K562 (cell line): Measurements from ENCODE around the gene KNOP1. TPM values are rescaled to one million over a fixed set of nuclear protein-coding genes. Genes with fewer than 3 reads are reported as not detected.

ENCODE experiments used
- ATF2 ChIP-seq: sonication (generic); formaldehyde crosslinking; IDR thresholded peaks from 2 replicates; pipeline ENCODE4 v1.8.1; 2022; ENCODE audit warnings: missing genetic modification reagents
- BACH1 ChIP-seq: fragments of 200-800 bp; sonication (Bioruptor generic); IDR thresholded peaks from 2 replicates; pipeline ENCODE4 v1.6.1; 2016; ENCODE audit warnings: missing genetic modification characterization, missing compliant biosample characterization
- CBX8 ChIP-seq: fragments of 200-600 bp; sonication (generic); IDR thresholded peaks from 2 replicates; pipeline ENCODE4 v1.6.1; 2012; ENCODE audit warnings: borderline replicate concordance, mixed run types, low read depth, mild to moderate bottlenecking, moderate library complexity, mixed read lengths, low read length, control low read depth, inconsistent platforms; ENCODE audit not compliant: poor library complexity, severe bottlenecking; ENCODE audit errors: extremely low read depth
- CC2D1A ChIP-seq: fragments of 450-650 bp; IDR thresholded peaks from 2 replicates; pipeline ENCODE4 v1.6.1; 2017; ENCODE audit warnings: mild to moderate bottlenecking
- CXXC5 ChIP-seq: fragments of 250-450 bp; sonication (Bioruptor Pico); IDR thresholded peaks from 2 replicates; pipeline ENCODE4 v1.8.0; 2022; ENCODE audit warnings: inconsistent platforms, mild to moderate bottlenecking, moderate library complexity
- HLTF ChIP-seq: fragments of 450-650 bp; IDR thresholded peaks from 2 replicates; pipeline ENCODE4 v1.6.1; 2016
- L3MBTL2 ChIP-seq: fragments of 450-650 bp; IDR thresholded peaks from 2 replicates; pipeline ENCODE4 v1.6.1; 2016; ENCODE audit warnings: mild to moderate bottlenecking, moderate library complexity
- NCOR1 ChIP-seq: fragments of 450-650 bp; IDR thresholded peaks from 2 replicates; pipeline ENCODE4 v1.6.1; 2016; ENCODE audit warnings: mild to moderate bottlenecking, moderate library complexity
- PHF21A ChIP-seq: fragments of 450-650 bp; IDR thresholded peaks from 2 replicates; pipeline ENCODE4 v1.6.1; 2017; ENCODE audit warnings: low read depth, borderline replicate concordance
- RCOR1 ChIP-seq, 2 experiments: IDR thresholded peaks; 2 replicates each; pipeline ENCODE4 v1.6.1; 2012; ENCODE audit warnings: low read depth in 2 of 2, low read length in 2 of 2, borderline replicate concordance in 1 of 2, improper control_type of control experiment in 1 of 2
- RUNX1 ChIP-seq: sonication (generic); IDR thresholded peaks from 2 replicates; pipeline ENCODE4 v1.6.1; 2016; ENCODE audit warnings: antibody characterized with exemption, low read depth
- TEAD4 ChIP-seq, 2 experiments: sonication (generic) in 1 of 2; formaldehyde crosslinking in 1 of 2; IDR thresholded peaks; 2 replicates each; pipeline versions ENCODE4 v1.6.1 to v1.8.0; 2012 to 2022; ENCODE audit warnings: borderline replicate concordance in 1 of 2, inconsistent platforms in 1 of 2, low read length in 1 of 2, mild to moderate bottlenecking in 1 of 2, missing genetic modification reagents in 1 of 2
- WHSC1 ChIP-seq: IDR thresholded peaks from one replicate; pipeline ENCODE4 v1.6.1; 2012; ENCODE audit warnings: low read length, control low read depth, inconsistent platforms
- XRCC3 ChIP-seq: fragments of 450-650 bp; IDR thresholded peaks from 2 replicates; pipeline ENCODE4 v1.6.1; 2017; ENCODE audit warnings: mild to moderate bottlenecking, moderate library complexity
- ZC3H8 ChIP-seq: fragments of 450-650 bp; IDR thresholded peaks from 2 replicates; pipeline ENCODE4 v1.6.1; 2017
- ZFX ChIP-seq: sonication (generic); formaldehyde crosslinking; IDR thresholded peaks from 2 replicates; pipeline ENCODE4 v1.8.0; 2022; ENCODE audit warnings: mild to moderate bottlenecking, missing genetic modification reagents, moderate library complexity
- ZNF140 ChIP-seq: fragments of 250-450 bp; sonication (Bioruptor Pico); IDR thresholded peaks from 2 replicates; pipeline ENCODE4 v1.8.0; 2021; ENCODE audit warnings: moderate library complexity, mild to moderate bottlenecking, inconsistent platforms
- ZNF316 ChIP-seq: fragments of 450-650 bp; IDR thresholded peaks from 2 replicates; pipeline ENCODE4 v1.6.1; 2016
- polyA plus RNA-seq, 8 experiments: library from polyadenylated mRNA; depleted of rRNA in 4 of 8; stranded (reverse) in 5 of 8; unstranded in 3 of 8; fragments of >200 nt; fragmentation: Nextera tagmentation in 2 of 8; fragmentation: Illumina TruSeq in 1 of 8; extraction: Ambion mirVana in 2 of 8; extraction: Trizol in 1 of 8; gene quantifications; 2 replicates each; pipeline versions ENCODE4 v1.2.1 to v1.2.3, GENCODE V29; 2011 to 2014; ENCODE audit warnings: inconsistent platforms in 1 of 8, missing spikeins in 1 of 8
- total RNA-seq, 7 experiments: library from RNA; depleted of rRNA in 6 of 7; stranded (reverse); fragments of >200 nt in 6 of 7; fragmentation: Illumina TruSeq in 2 of 7; extraction: Trizol in 2 of 7; gene quantifications; 2 replicates each; pipeline versions ENCODE4 v1.2.1 to v1.2.3, GENCODE V29; 2011 to 2021; ENCODE audit warnings: low replicate concordance in 1 of 7
- TF ChIP-seq, protein P1 (sequence below): IDR thresholded peaks from 2 replicates; pipeline ENCODE4 v1.6.1; 2014; ENCODE audit warnings: antibody characterized with exemption

KNOP1 gene
- total and polyA plus RNA-seq, 9 of the 15 experiments (the other 6 are each of a cell fraction or from before 2014, with no cell fraction given): 22.4 to 57.6 (median 39.3) TPM

GRCh38 chr16:19696328-19696727 lies 21.7 kb downstream of the KNOP1 start (continued):
- TF ChIP-seq ATF2 (CRISPR knock-in tag): no peak
- TF ChIP-seq, protein P1, sequence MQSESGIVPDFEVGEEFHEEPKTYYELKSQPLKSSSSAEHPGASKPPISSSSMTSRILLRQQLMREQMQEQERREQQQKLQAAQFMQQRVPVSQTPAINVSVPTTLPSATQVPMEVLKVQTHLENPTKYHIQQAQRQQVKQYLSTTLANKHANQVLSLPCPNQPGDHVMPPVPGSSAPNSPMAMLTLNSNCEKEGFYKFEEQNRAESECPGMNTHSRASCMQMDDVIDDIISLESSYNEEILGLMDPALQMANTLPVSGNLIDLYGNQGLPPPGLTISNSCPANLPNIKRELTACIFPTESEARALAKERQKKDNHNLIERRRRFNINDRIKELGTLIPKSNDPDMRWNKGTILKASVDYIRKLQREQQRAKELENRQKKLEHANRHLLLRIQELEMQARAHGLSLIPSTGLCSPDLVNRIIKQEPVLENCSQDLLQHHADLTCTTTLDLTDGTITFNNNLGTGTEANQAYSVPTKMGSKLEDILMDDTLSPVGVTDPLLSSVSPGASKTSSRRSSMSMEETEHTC: no peak
- no peak for TF ChIP-seq BACH1
- TF ChIP-seq NCOR1: peak; percentile 55; the same call in 1 of the 2 replicates
- TF ChIP-seq CBX8: no peak
- TF ChIP-seq CC2D1A: no peak
- no peak for TF ChIP-seq PHF21A
- TF ChIP-seq XRCC3: no peak
- no peak for TF ChIP-seq ZNF140 (CRISPR knock-in tag)
- peak in 1 of 2 experiments; percentile 80; a peak in 2 of 4 replicates for TF ChIP-seq RCOR1 (IDR thresholded peaks at IDR 0.05; ENCODE audit: borderline replicate concordance in 1 of 2, low read depth in 2 of 2, low read length in 2 of 2)
- 0 out of 2 replicates have a peak, but pooled peaks have one; percentile 21 for TF ChIP-seq CXXC5 (CRISPR knock-in tag)
- no peak for TF ChIP-seq ZC3H8
- no peak for TF ChIP-seq ZFX (CRISPR knock-in tag)
- no peak; the same call in 1 of the 2 replicates for TF ChIP-seq TEAD4 (IDR thresholded peaks at IDR 0.05; ENCODE audit: low read length)
- no peak for TF ChIP-seq TEAD4 (CRISPR knock-in tag; IDR thresholded peaks at IDR 0.05; ENCODE audit: borderline replicate concordance)
- no peak for TF ChIP-seq ZNF316
- TF ChIP-seq RUNX1: no peak
- TF ChIP-seq HLTF: no peak
- TF ChIP-seq WHSC1: no peak
- peak; percentile 64 for TF ChIP-seq L3MBTL2
- TF ChIP-seq, all 486 proteins: peak for 19
